ENCODE results near the gene TMEM259. TPM values are rescaled to one million over a fixed set of nuclear protein-coding genes. Genes with fewer than 3 reads are reported as not detected.

TMEM259 gene
- total and polyA plus RNA-seq, 2 donors from 2014 or later = 129 to 180 TPM

DNA sequence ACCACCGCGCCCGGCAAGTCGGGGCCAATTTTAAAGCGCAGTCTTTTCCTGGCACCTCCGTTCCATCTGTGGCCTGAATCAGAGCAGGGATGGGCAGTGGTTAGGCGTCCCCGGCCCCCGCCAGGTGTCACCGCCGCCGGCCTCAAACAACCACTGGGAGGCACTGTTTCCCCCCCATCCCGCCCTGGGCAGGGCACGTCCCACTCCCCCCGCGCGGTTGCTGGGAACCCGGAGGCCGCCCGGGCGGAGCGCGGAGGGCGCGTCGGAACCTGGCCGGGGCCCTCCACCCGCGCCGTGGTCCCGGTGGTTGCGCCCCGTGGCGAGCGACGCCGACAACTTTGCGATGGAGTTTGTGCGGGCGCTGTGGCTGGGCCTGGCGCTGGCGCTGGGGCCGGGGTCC, 20.8 kb downstream of the TMEM259 start, which contains the start of gene GRIN3B:
TSS of gene GRIN3B (plus strand) at position 325 of the 400 bp plus-strand sequence. CDS start at position 344, 19 bp downstream.
- DNase-seq = peak; percentile 74 to 86 (median 81)
- Histone ChIP-seq H3K9me3 (ENCODE audit: control insufficient read depth in 2 of 3, insufficient read depth in 1 of 3, low read length in 3 of 3) (no peaks in the 10 kb centered on the region), H3K36me3 (ENCODE audit: control insufficient read depth in 2 of 3, insufficient read depth in 3 of 3, low read length in 3 of 3) (no peaks in the 10 kb centered on the region), H3K9ac (ENCODE audit: low read length in 3 of 3) (no peak within 1 kb of the TSS), H3K4me3 (ENCODE audit: low read length in 3 of 3) (no peak within 1 kb of the TSS), H3K27ac (ENCODE audit: low read depth in 2 of 2, low read length in 2 of 2) (no peak within 1 kb of the TSS), H3K4me1 (ENCODE audit: control insufficient read depth in 2 of 3, insufficient read depth in 2 of 3, low read depth in 1 of 3, low read length in 3 of 3) (peaks cover 0 to 12% (median 8%) of the 10 kb centered on the region in 3 donors), H3K27me3 (ENCODE audit: control insufficient read depth, insufficient read depth, low read length) (peaks cover 17% of the 10 kb centered on the region)
- intact Hi-C loops (cut with DNase I) = no loop called here
- no peak for FAIRE-seq
- peak; percentile 17 for TF ChIP-seq CTCF (IDR thresholded peaks at IDR 0.05; ENCODE audit: borderline replicate concordance, extremely low read depth, insufficient read depth)

GRCh38 chr19:999379-999719, 21.6 kb downstream of the TMEM259 start:
- FAIRE-seq (no peak), DNase-seq (no peak)
- peaks cover 17% of the 10 kb centered on the region for H3K27me3 ChIP-seq (ENCODE audit: control insufficient read depth, insufficient read depth, low read length)
- intact Hi-C loops (cut with DNase I) = no loop called here
- H3K27ac ChIP-seq (ENCODE audit: low read depth in 2 of 2, low read length in 2 of 2) = no peak overlapping the region
- H3K4me1 ChIP-seq (ENCODE audit: control insufficient read depth in 2 of 3, insufficient read depth in 2 of 3, low read depth in 1 of 3, low read length in 3 of 3) = peaks cover 0 to 15% (median 14%) of the 10 kb centered on the region in 3 donors
- H3K9ac ChIP-seq (ENCODE audit: low read length in 3 of 3) = no peak overlapping the region
- no peak overlapping the region for H3K4me3 ChIP-seq (ENCODE audit: low read length in 3 of 3)
- no peak for TF ChIP-seq CTCF (IDR thresholded peaks at IDR 0.05; ENCODE audit: borderline replicate concordance, extremely low read depth, insufficient read depth)
- H3K36me3 ChIP-seq (ENCODE audit: control insufficient read depth in 2 of 3, insufficient read depth in 3 of 3, low read length in 3 of 3) = no peaks in the 10 kb centered on the region
- no peaks in the 10 kb centered on the region for H3K9me3 ChIP-seq (ENCODE audit: control insufficient read depth in 2 of 3, insufficient read depth in 1 of 3, low read length in 3 of 3)

- H3K27ac ChIP-seq (ENCODE audit: low read depth in 2 of 2, low read length in 2 of 2) = no peak overlapping the region
- H3K9ac ChIP-seq (ENCODE audit: low read length in 3 of 3) = no peak overlapping the region
- intact Hi-C loops (cut with DNase I) = no loop called here
- H3K9me3 ChIP-seq (ENCODE audit: control insufficient read depth in 2 of 3, insufficient read depth in 1 of 3, low read length in 3 of 3) = no peaks in the 10 kb centered on the region
- no peak for TF ChIP-seq CTCF (IDR thresholded peaks at IDR 0.05; ENCODE audit: borderline replicate concordance, extremely low read depth, insufficient read depth)
- no peak overlapping the region for H3K4me3 ChIP-seq (ENCODE audit: low read length in 3 of 3)
- H3K36me3 ChIP-seq (ENCODE audit: control insufficient read depth in 2 of 3, insufficient read depth in 3 of 3, low read length in 3 of 3) = no peaks in the 10 kb centered on the region
- FAIRE-seq (no peak), DNase-seq (no peak)
- peaks cover 0 to 15% (median 14%) of the 10 kb centered on the region in 3 donors for H3K4me1 ChIP-seq (ENCODE audit: control insufficient read depth in 2 of 3, insufficient read depth in 2 of 3, low read depth in 1 of 3, low read length in 3 of 3)
- peaks cover 17% of the 10 kb centered on the region for H3K27me3 ChIP-seq (ENCODE audit: control insufficient read depth, insufficient read depth, low read length)
Measured at GRCh38 chr19:998064-998463, 22.9 kb downstream of the TMEM259 start.

Measured in kidney (tissue), 14 donors.